ENCODE data around the gene BMERB1.

- TF ChIP-seq CTCF (IDR thresholded peaks at IDR 0.05) (no peak), POLR2AphosphoS5 (IDR thresholded peaks at IDR 0.05; ENCODE audit: low read depth, low read length) (no peak), SIN3A (IDR thresholded peaks at IDR 0.05; ENCODE audit: borderline replicate concordance, insufficient read depth, low read depth, low read length) (no peak), REST (IDR thresholded peaks at IDR 0.05; ENCODE audit: insufficient read depth in 1 of 2, low read depth in 2 of 2, low read length in 1 of 2) (no peak)
These were observed 48.4 kb downstream of the BMERB1 start for GRCh38 chr16:15482748-15483298.
